A549 (cell line): ENCODE results near the gene PLD1.

Source experiments
- CTCF ChIP-seq: fragments of >200 bp; sonication (Bioruptor Twin); formaldehyde crosslinking; IDR thresholded peaks from 3 replicates; pipeline ENCODE4 v1.5.1; 2016
- HOXB13 ChIP-seq: fragments of 250-450 bp; sonication (Bioruptor Pico); IDR thresholded peaks from 2 replicates; pipeline ENCODE4 v1.5.0; 2020; ENCODE audit warnings: low read depth, mild to moderate bottlenecking, moderate library complexity
- JUNB ChIP-seq: fragments of >200 bp; sonication (Bioruptor Twin); formaldehyde crosslinking; IDR thresholded peaks from 2 replicates; pipeline ENCODE4 v1.6.1; 2016
- MAZ ChIP-seq: fragments of 150-350 bp; IDR thresholded peaks from 2 replicates; pipeline ENCODE4 v1.6.1; 2014; ENCODE audit warnings: antibody characterized with exemption, low read depth, low read length, borderline replicate concordance
- POLR2A ChIP-seq: IDR thresholded peaks from 2 replicates; pipeline ENCODE4 v1.6.1; 2012; ENCODE audit warnings: mild to moderate bottlenecking, low read length
- RAD21 ChIP-seq, 2 experiments: fragments of >200 bp in 1 of 2; sonication (Bioruptor Twin) in 1 of 2; formaldehyde crosslinking in 1 of 2; IDR thresholded peaks in 1 of 2; conservative IDR thresholded peaks in 1 of 2; 2 replicates in 1 of 2; 3 replicates in 1 of 2; pipeline ENCODE4 v1.6.1; 2012 to 2018; ENCODE audit warnings: inconsistent platforms in 1 of 2
- TF ChIP-seq, protein P1 (sequence below): fragments of >200 bp; sonication (Bioruptor Twin); formaldehyde crosslinking; IDR thresholded peaks from 3 replicates; pipeline ENCODE4 v1.6.1; 2016

GRCh38 chr3:171677706-171678105 lies 132.6 kb downstream of the PLD1 start:
- no peak for TF ChIP-seq POLR2A
- no peak for TF ChIP-seq CTCF
- no peak for TF ChIP-seq JUNB
- TF ChIP-seq RAD21 (conservative IDR thresholded peaks at IDR 0.05 in 1 of 2, IDR thresholded peaks at IDR 0.05 in 1 of 2), result no peak
- TF ChIP-seq, protein P1, sequence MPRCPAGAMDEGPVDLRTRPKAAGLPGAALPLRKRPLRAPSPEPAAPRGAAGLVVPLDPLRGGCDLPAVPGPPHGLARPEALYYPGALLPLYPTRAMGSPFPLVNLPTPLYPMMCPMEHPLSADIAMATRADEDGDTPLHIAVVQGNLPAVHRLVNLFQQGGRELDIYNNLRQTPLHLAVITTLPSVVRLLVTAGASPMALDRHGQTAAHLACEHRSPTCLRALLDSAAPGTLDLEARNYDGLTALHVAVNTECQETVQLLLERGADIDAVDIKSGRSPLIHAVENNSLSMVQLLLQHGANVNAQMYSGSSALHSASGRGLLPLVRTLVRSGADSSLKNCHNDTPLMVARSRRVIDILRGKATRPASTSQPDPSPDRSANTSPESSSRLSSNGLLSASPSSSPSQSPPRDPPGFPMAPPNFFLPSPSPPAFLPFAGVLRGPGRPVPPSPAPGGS, result no peak
- TF ChIP-seq MAZ, result no peak
- no peak for TF ChIP-seq HOXB13 (CRISPR knock-in tag)
